Nephron progenitor cell (in vitro differentiated cells): Measurements from ENCODE around the gene TMPRSS4.
A peak's percentile ranks its signal among the peaks of the same experiment; 100 is the strongest.

Source experiments
- DNase-seq: peaks from one replicate; pipeline ENCODE4 v3.0.0; 2021
- H3K27ac Mint-ChIP-seq: 2 replicates; pipeline ENCODE4 v1.8.0; 2021; ENCODE audit warnings: mild to moderate bottlenecking, moderate library complexity, mixed read lengths
- H3K27me3 Mint-ChIP-seq: 2 replicates; pipeline ENCODE4 v1.8.0; 2021; ENCODE audit warnings: mild to moderate bottlenecking, low read depth, mixed read lengths; ENCODE audit not compliant: poor library complexity
- H3K36me3 Mint-ChIP-seq: 2 replicates; pipeline ENCODE4 v1.8.0; 2021; ENCODE audit warnings: low read depth, mixed read lengths
- H3K4me1 Mint-ChIP-seq: 2 replicates; pipeline ENCODE4 v1.8.0; 2021; ENCODE audit warnings: mixed read lengths
- H3K4me3 Mint-ChIP-seq: 2 replicates; pipeline ENCODE4 v1.8.0; 2021; ENCODE audit warnings: mild to moderate bottlenecking, moderate library complexity, mixed read lengths
- H3K9me3 Mint-ChIP-seq: 2 replicates; pipeline ENCODE4 v1.8.0; 2021; ENCODE audit warnings: mild to moderate bottlenecking, moderate library complexity, mixed read lengths
- CTCF ChIP-seq: fragments of 200-600 bp; sonication (generic); IDR thresholded peaks from 2 replicates; pipeline ENCODE4 v1.5.0; 2021; ENCODE audit warnings: antibody characterized with exemption

Gene TMPRSS4

GRCh38 chr11:118095967-118096367 is 19.1 kb downstream of the TMPRSS4 start:
- Mint-ChIP-seq H3K4me3 (no peak overlapping the region), H3K36me3 (no peaks in the 10 kb centered on the region), H3K9me3 (no peaks in the 10 kb centered on the region), H3K27ac (no peak overlapping the region), H3K4me1 (peaks cover 49% of the 10 kb centered on the region), H3K27me3 (peaks cover 39% of the 10 kb centered on the region)
- TF ChIP-seq CTCF: no peak
- no peak for DNase-seq

- Mint-ChIP-seq H3K9me3 (no peaks in the 10 kb centered on the region), H3K27me3 (peaks cover 48% of the 10 kb centered on the region), H3K27ac (no peak overlapping the region), H3K36me3 (no peaks in the 10 kb centered on the region), H3K4me1 (peaks cover 51% of the 10 kb centered on the region), H3K4me3 (no peak overlapping the region)
- DNase-seq: peak; percentile 50
- no peak for TF ChIP-seq CTCF
Measured at GRCh38 chr11:118098996-118099837, 22.3 kb downstream of the TMPRSS4 start.

GRCh38 chr11:118099838-118100556 is 23.1 kb downstream of the TMPRSS4 start:
- Mint-ChIP-seq H3K27ac (no peak overlapping the region), H3K4me3 (no peak overlapping the region), H3K4me1 (peaks cover 51% of the 10 kb centered on the region), H3K27me3 (peaks cover 53% of the 10 kb centered on the region), H3K36me3 (no peaks in the 10 kb centered on the region), H3K9me3 (no peaks in the 10 kb centered on the region)
- no peak for TF ChIP-seq CTCF
- DNase-seq: no peak

- H3K27ac Mint-ChIP-seq: no peak overlapping the region
- no peak overlapping the region for H3K4me3 Mint-ChIP-seq
- H3K4me1 Mint-ChIP-seq: peaks cover 47% of the 10 kb centered on the region
- H3K27me3 Mint-ChIP-seq: peaks cover 52% of the 10 kb centered on the region
- no peaks in the 10 kb centered on the region for H3K36me3 Mint-ChIP-seq
- H3K9me3 Mint-ChIP-seq: no peaks in the 10 kb centered on the region
- no peak for TF ChIP-seq CTCF
- no peak for DNase-seq
Measured at GRCh38 chr11:118100691-118101232, 23.9 kb downstream of the TMPRSS4 start.

GRCh38 chr11:118102721-118103261 is 25.9 kb downstream of the TMPRSS4 start:
- no peaks in the 10 kb centered on the region for H3K9me3 Mint-ChIP-seq
- no peak for DNase-seq
- no peak overlapping the region for H3K27ac Mint-ChIP-seq
- H3K36me3 Mint-ChIP-seq: no peaks in the 10 kb centered on the region
- H3K4me3 Mint-ChIP-seq: no peak overlapping the region
- peaks cover 45% of the 10 kb centered on the region for H3K4me1 Mint-ChIP-seq
- TF ChIP-seq CTCF: no peak
- peaks cover 39% of the 10 kb centered on the region for H3K27me3 Mint-ChIP-seq
